SH-SY5Y (cell line): ENCODE data around the gene PSMB2.

Experiments
- GATA2 ChIP-seq: IDR thresholded peaks from 2 replicates; pipeline ENCODE4 v1.6.1; 2011; ENCODE audit warnings: mild to moderate bottlenecking, low read depth, low read length
- GATA3 ChIP-seq: IDR thresholded peaks from 2 replicates; pipeline ENCODE4 v1.6.1; 2011; ENCODE audit warnings: low read depth, mild to moderate bottlenecking, low read length, moderate library complexity

- TF ChIP-seq GATA2 (no peak), GATA3 (no peak)
Observed at GRCh38 chr1:35558374-35559316, 82.7 kb downstream of the PSMB2 start.
